Right ventricle myocardium inferior (tissue), 1 donor: ENCODE data around the gene NFIC. TPM values are rescaled to one million over a fixed set of nuclear protein-coding genes. Genes with fewer than 3 reads are reported as not detected.
"Not testable (repeated sequence)": the region's sequence is repeated elsewhere in the genome, so short reads cannot be mapped to it uniquely, and the experiment has no call there.

Experiments
- ATAC-seq: fragments of 200-7000 bp; cut with Tn5 transposase; one replicate; pipeline ENCODE4 v1.9.1; 2020; ENCODE audit warnings: mild to moderate bottlenecking, moderate library complexity
- DNase-seq: peaks from one replicate; pipeline ENCODE4 v3.0.0; 2021; ENCODE audit errors: missing footprints
- intact Hi-C: fragments of 100-400 bp; cut with DNase I; formaldehyde crosslinking; loops from one replicate; pipeline ENCODE4 v1.11.0; 2022
- total RNA-seq: library from RNA; stranded (reverse); fragmentation: NEBNext Ultra II Directional; extraction: Animal tissue kit (Norgen Biotek cat#: 25700); gene quantifications from one replicate; pipeline ENCODE4 v1.2.1, GENCODE V29; 2021
- donor health status: DM: no; HTN: yes; CAD: no; lungs with severe emphysema.

Gene NFIC
- total RNA-seq, 1 donor from 2014 or later, result 164 TPM

DNA sequence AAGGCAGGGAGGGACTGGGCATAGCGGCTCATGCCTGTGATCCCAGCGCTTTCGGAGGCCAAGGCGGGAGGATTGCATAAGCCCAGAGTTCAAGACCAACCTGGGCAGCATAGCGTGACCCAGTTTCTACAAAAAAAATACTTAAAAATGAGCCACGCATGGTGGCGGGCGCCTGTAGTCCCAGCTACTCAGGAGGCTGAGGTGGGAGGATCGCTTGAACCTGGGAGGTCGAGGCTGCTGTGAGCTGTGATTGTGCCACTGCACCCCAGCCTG is 86.5 kb downstream of the NFIC start:
- ATAC-seq, intact Hi-C loops: not testable (repeated sequence)
- peak; percentile 64 for DNase-seq

DNA sequence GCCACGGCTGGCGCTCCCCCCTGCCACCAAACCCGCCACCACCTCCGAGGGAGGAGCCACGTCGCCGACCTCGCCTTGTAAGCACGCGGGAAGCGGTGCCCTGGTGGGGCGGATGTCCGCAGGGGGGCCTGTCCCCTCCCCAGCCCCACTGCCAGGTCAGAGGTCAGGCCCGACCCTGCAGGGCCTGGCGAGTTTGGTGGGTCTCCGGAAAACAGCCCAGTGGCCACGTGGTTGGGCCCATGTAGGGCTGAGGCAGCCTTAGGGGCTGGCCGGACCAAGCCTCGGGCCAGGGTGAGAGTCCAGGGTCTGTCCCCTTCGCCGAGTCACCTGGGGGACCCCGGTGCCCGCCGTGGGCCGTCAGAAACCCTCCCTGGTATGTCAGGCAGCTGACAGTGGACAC is 87.5 kb downstream of the NFIC start:
- ATAC-seq (no peak), DNase-seq (no peak)
- intact Hi-C loops, result no loop called here

DNA sequence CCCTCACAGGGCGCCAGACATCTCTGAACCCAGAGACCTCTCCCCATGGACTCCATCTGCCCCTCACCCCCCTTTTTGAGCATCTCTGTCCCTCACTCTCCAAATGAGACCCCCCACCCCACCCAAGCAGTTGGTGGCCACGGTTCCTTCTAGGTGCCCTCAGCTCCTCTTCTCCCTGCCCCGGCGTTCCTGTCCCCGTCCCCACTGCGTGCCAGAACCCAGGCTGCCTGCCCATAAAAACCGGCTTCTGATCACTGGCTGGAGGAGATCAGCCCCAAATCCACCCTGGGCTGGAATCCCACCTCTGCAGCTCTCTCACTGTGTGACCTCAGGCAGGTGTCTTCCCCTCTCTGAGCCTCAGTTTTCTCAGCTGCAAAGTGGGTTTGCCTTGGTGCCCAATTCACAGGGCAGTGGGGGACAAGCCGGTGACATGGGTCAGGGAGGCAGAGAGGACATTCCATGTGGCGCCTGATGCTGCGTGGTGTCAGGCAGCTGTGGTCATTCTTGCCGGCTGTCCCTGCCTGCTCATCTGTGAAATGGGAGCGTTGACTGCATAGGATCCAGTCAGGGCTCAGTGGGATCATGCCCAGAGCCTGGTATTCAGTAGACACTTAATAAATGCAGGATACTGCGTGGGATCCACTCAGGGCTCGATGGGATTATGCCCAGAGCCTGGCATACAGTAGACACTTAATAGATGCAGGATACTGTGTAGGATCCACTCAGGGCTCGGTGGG is 88.4 kb downstream of the NFIC start:
- ATAC-seq, result no peak
- intact Hi-C loops, result no loop called here
- DNase-seq, result no peak

DNA sequence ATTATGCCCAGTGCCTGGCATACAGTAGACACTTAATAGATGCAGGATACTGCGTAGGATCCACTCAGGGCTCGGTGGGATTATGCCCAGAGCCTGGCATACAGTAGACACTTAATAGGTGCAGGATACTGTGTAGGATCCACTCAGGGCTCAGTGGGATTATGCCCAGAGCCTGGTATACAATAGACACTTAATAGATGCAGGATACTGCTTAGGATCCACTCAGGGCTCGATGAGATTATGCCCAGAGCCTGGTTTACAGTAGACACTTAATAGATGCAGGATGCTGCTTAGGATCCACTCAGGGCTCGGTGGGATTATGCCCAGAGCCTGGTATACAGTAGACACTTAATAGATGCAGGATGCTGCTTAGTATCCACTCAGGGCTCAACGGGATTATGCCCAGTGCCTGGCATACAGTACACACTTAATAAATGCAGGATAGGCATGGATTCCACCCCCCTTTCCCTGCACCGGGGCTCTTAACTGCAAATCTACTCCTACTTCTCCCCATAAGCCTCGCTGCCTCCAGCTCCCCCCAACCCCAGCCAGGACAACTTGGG is 89.1 kb downstream of the NFIC start:
- DNase-seq (no peak), ATAC-seq (no peak)
- intact Hi-C loops, result no loop called here

DNA sequence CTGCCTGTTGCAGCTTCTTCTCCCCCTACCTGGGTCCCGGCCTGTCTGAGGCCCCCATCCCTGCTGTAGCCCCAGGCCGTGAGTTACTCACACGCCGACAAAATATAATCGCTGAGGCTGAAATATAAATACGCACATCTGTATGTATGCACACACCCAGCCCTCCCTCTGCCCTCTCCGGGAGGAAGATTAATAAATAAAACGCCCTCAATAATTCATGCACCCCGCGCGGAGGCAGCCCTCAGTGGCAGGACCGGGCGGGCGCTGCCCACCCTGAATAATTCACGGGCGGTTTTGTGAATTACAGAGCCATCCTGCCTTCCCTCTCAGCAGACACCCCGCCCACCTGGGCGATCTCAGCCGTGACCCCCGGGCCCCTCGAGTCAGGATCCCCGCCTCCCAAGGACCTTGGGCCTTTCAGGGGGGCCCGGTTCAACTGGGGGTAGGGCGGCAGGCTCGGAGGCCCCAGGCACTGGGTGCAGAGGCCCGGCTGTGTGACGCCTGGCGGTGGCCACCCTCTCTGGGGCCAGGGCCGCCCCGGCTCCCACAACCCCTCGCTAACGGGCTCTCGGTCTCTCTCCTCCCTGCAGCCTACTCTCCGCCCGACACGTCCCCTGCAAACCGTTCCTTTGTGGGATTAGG is 89.7 kb downstream of the NFIC start:
- DNase-seq (no peak), ATAC-seq (no peak)
- intact Hi-C loops, result no loop called here

DNA sequence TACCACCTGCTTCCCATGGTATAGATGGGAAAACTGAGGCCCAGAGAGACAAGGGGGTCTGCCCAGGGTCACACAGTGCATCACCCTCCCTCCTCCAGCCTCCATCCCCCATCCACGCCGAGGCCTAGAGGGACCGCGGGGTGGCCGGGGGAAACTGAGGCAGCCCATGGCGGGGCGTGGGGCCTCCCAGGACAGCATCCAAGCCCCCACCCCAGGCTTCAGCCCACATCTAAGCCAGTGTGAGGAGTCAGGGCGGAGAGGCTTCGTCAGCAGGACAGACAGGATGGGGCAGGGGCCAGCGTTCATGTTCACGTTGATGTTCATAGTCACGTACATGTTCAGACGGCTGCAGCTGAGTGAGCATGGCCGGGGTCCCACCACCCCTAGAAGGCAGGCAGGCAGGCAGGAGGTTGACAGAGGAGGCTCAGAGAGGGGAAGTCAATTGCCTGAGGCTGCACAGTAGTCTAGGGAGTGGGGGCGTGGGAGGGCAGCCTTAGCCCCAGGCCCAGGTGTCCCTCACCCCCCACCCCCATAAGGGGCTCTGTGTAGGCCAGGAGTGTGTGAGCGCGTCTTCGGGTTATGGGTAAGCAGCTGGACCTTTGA is 90.6 kb downstream of the NFIC start:
- intact Hi-C loops, result no loop called here
- ATAC-seq, result no peak

DNA sequence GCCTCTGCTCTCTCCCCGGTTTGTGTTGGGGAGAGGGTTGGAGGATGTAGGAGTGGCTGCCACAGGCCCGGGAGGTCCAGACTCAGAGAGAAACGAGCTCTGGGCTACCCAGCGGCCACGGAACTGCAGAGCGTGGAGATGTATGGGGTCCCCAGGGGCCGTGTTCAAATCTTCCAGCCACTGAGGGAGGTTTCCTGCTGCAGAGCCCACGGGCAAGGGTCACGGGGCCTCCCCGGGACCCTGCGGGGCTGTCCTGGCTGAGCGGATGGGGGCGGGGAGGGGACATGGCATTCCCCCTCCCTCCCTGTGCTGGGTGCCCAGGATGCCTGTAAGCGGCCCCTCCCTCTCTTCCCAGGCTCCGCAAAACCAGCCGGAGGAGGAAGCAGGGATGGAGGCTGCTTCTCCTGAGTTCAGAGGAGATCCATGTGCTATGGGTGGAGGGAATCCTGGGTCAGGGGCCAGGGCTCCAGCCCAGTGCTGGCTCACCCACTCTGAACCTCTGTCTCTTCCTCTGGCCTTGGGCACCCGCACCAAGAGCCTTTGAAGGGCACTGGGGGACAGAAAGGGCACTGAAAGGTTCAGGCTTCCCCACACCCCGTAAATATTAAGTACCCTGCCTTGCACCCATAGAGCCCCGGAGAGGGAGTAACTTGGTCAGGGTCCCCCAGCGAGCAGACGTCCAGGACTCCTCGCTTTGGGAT is 91.3 kb downstream of the NFIC start:
- DNase-seq (no peak), ATAC-seq (no peak)
- intact Hi-C loops, result loop anchor here (2.0 kb wide), 1 partner anchor 23 kb away; no protein-coding TSS in a partner anchor

More for the DNA sequence above, 90.6 kb downstream of the NFIC start:
- DNase-seq, result no peak

DNA sequence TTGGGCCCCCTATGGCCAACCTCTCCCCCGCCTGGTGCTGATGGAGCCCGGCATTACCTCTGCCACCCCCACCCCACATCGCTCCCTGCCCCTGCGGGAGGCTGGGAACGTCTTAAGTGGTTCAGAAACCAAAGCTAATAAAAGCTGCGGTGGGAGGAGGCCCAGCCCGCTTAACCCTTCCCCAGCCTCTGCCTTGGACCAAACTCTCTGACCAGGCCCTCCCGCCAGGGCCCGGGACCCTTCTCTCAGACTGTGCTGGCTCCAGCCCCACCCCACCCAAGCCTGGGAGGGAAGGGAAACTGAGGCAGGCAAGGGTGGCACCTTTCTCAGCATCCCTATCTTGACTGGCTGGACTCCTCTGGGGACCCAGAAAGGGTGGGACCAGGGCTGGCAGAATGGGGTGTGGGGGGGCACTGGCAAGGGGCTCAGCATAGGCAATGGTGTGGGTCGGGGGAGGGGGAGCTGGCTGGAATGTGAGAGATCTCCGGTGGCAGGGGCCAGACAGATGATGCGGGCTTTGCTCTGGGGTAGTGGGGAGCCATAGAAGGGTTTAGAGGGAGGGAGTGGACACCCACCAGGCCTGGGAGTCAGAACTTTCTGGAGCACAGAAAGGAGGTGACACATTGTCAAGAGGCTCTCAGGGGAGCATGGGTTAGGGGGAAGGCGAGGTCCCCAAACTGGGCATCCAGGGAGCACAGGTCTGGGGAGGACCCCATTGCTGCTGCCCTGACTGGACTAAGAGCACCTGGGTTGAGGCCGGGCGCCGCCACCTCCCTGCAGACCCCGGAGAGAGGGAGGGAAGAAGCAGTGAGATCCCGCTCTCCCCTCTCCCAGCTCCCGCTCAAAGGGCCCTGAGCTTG is 92.1 kb downstream of the NFIC start:
- intact Hi-C loops, result loop anchor here (2.0 kb wide), 1 partner anchor 24 kb away; no protein-coding TSS in a partner anchor
- ATAC-seq (no peak), DNase-seq (no peak)

DNA sequence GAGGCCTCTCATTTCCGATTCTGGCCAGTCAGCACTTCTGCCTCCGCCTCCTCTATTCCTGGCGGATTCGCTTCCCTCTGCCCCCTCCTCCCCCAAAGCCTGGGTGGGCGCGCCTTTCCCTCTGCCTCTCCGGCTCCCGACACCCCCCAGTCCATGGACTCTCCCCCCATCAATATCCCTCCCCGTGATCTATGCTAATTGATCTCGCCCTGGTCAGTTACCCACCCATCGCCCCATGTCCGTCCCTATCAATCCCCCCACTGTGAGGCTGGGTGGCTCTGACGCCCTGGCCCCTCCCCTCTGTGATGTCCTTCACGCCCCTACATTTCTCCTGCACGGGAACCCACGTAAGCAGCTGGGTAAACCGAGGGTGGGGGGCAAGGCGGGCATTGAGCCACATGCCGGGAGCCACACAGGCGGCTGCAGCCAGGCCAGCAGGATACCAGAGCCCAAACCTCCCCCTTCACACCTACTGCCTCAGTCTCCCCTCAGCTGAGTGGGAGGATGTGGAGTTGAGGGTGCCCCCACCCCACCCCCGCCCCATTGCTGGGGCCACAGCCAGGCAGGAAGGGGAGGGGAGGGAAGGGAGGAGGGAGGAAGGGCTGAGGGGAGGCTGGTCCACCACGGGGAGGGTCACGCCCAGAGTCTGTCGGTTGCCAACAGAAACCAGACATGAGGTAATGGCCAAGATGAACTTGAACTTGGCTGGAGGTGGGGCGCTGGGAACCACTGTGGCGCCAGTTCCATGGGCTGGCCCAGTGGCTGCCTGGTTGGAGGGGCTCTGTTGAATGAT is 92.9 kb downstream of the NFIC start:
- peak; percentile 87 for ATAC-seq
- intact Hi-C loops, result loop anchor here (2.0 kb wide), 1 partner anchor 24 kb away; no protein-coding TSS in a partner anchor
- peak; percentile 89 for DNase-seq

DNA sequence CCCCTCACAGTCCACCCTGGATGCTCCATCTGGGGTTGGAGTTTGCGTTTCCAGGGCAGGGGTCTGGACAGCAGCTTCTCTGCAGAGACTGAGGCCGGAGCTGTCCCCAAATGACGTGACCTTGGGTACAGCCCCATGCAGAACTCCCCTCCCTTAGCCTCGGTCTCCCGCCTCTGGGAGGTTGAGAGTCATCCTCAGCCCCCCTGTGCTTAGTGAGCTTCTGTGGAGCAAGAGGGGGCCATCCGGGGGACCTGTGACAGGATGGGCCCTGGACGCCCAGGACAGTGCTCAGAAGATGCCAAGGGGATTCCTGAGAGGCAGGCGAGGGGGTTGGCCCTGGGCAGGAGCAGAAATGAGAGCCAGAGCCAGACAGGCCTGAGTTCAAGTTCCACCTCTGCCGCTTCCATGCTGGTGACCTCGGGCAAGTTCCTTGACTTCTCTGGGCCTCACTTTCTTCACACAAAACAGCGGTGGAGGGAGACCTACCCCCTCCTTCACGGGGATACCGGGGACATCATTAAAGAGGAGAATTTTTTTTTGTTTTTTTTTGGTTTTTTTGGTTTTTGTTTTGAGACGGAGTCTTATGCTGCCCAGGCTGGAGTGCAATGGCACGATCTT is 93.7 kb downstream of the NFIC start:
- intact Hi-C loops, result loop anchor here (2.0 kb wide), 1 partner anchor 25 kb away; no protein-coding TSS in a partner anchor
- ATAC-seq (no peak), DNase-seq (peak; percentile 30)

DNA sequence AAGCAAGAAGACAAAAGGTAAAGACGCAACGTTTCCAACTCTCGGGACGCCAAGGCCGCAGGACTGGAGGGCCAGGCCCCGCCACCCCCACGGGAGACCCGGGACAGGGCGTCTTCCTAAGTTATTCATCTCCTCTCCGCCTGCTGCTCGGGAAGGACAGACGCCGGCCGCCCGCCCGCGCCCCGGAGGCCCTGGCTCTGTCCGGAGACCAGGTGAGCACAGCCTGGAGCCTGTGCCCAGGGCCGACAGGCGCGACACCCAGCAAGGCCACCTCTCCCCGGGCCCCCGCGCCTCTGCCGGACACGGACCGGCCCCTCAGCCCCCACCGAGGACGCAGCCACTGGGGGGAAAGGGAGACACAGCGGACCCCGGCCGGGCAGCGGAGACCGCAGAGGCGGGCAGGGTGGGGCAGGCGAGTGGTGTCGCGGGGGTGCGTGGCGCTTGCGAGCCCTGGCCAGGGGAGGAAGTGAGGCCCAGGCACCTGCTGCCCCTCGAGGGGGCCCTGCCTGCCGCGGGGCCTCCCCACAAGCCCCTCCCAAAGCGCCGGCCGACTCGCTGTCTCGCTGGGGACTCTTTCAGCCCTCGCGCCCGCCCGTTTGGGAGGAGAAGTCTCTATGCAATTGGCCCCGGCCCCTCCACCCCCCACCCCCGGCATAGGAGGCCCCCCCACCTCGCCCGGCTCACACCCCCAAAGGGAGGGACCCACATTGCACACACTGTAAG is 96.8 kb downstream of the NFIC start:
- intact Hi-C loops, result no loop called here
- ATAC-seq, result no peak
- DNase-seq, result peak; percentile 53

DNA sequence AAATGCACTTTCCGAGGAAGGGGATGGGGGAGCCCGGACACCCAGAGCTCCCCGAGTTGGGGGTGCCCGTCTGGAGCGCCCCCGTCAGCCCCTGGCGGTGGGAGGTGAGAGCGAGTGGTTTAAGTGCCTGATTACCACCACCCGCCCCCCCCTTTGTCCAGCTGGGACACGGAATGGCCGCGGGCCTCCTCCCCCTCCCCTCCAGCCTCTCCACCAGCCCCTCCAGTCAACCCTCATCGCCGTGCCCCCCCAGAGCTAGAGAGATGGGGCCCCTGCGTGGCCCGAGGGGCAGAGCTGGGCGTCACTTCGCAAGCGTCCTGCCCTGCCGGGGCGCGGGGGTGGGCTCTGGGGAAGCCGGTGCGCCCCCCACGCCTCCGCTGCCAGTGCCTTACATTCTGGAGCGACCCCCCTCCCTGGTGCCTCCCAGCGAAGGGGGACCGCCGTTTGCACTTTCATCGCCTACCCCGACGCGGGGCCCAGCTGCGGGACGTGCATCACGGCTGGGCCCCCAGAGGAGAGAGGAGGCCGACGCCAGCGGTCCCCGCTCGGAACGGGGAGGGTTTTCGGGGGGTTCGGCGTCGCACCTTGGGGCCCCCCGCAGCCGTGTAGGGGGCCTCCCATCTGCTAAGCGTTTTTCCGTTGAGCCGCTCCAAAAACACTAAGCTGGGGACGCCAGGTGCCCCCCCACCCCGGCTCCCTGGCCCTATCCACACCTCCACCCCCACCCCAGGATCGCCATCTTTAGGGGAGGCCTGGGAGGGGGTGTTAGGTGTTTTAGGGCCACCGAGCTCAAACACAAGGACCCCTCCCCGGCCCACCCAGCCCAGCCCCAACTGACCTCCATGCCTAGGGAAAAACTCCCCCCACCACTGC is 97.6 kb downstream of the NFIC start:
- ATAC-seq, result no peak
- intact Hi-C loops, result no loop called here

DNA sequence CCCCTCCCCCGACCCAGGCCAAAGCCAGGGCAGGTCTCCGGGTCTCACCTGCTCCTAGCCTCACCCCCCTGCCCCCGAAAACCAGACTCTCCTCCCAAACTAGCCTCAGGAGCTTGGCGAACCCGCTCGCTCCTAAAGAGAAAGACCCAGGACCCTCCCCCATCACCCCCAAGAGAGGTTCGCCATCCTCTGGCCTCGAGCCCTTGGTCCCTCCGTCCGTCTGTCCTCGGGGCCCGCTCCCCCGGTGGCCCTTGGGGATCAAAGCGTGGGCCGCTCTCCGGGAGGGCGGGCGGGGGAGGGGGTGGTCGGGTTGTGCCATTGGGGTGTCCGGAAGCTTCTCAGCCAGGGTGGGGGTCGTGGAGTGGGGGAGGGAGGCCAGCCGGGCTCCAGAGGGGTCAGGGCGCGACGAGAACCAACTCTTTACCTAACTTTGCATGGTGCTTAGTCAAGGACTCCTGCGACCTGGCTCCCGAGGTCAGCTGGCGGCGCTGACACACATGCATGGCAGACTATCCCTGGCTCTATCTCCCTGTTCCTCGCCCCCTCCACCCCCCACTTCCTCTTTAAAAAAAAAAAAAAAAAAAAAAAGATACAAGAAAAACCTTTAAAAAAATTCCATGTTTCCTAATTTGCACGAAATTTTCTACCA is 98.3 kb downstream of the NFIC start:
- intact Hi-C loops, result no loop called here
- DNase-seq (no peak), ATAC-seq (no peak)

More for the DNA sequence above, 97.6 kb downstream of the NFIC start:
- DNase-seq, result peak; percentile 69

DNA sequence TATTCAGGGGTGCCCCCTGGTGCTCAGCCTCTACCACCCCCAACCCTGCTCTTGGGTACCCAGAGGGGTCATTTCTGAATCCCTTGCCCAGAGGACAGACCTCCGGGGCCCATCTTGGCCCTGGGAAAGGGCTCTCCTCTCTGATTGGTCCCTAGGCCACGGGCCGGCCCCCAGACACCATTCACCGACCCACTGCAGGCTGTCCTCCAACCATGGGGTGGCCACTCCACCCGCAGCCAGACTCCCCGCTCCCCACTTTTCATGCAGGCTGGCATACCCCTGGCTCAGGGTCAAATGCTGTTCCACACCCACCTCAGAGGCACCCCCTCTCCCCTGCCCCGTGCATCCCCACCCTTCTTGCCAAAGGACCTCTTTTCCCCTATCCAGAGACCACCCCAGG is 99.2 kb downstream of the NFIC start:
- intact Hi-C loops, result no loop called here
- no peak for DNase-seq
- ATAC-seq, result peak; percentile 10

DNA sequence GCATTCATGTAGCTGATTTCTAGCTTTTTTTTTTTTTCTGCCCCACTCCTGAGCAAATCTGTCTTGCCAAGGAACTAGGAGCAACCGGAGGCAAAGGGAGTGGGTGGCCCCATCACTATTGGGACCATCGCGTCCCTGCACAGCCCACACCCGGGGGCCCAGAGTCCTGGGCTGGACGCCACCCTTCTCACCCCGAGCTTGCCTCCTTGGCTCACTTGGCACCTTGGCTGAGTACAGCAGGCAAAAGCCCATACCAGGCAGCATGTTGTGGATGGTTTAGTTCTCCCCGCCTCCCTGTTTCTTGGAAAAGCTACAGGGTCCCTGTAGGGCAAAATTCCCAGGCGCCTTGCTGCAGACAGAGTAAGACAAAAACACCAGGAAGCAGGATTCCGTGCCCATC is 100.3 kb downstream of the NFIC start:
- ATAC-seq, result peak; percentile 36
- intact Hi-C loops, result no loop called here

More for the DNA sequence above, 100.3 kb downstream of the NFIC start:
- no peak for DNase-seq
